NB4 (cell line): Measurements from ENCODE around the gene PLXNA2.

Experiments used
- DNase-seq: peaks from one replicate; pipeline ENCODE4 v3.0.0; 2010; ENCODE audit warnings: low read depth
- H3K4me3 ChIP-seq: one replicate; pipeline ENCODE4 v1.5.1; 2011; ENCODE audit warnings: mild to moderate bottlenecking, low read depth, low read length, moderate library complexity
- CTCF ChIP-seq: IDR thresholded peaks from one replicate; pipeline ENCODE4 v1.5.1; 2012; ENCODE audit warnings: low read depth, low read length
- MYC ChIP-seq: IDR thresholded peaks from 2 replicates; pipeline ENCODE4 v1.6.1; 2011; ENCODE audit warnings: low read depth, low read length
- POLR2A ChIP-seq: IDR thresholded peaks from 2 replicates; pipeline ENCODE4 v1.6.1; 2011; ENCODE audit warnings: mild to moderate bottlenecking; ENCODE audit not compliant: insufficient read length; ENCODE audit errors: extremely low read depth
- TF ChIP-seq, protein P1 (sequence below): IDR thresholded peaks from 2 replicates; pipeline ENCODE4 v1.6.1; 2011; ENCODE audit warnings: low read depth, low read length

The PLXNA2 gene

GRCh38 chr1:208036106-208036808, 207.9 kb downstream of the PLXNA2 start:
- no peak for TF ChIP-seq MYC
- TF ChIP-seq, protein P1, sequence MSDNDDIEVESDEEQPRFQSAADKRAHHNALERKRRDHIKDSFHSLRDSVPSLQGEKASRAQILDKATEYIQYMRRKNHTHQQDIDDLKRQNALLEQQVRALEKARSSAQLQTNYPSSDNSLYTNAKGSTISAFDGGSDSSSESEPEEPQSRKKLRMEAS, result no peak
- no peak for TF ChIP-seq CTCF
- no peak for TF ChIP-seq POLR2A
- peak; percentile 26 for DNase-seq
- no peak overlapping the region for H3K4me3 ChIP-seq

DNA sequence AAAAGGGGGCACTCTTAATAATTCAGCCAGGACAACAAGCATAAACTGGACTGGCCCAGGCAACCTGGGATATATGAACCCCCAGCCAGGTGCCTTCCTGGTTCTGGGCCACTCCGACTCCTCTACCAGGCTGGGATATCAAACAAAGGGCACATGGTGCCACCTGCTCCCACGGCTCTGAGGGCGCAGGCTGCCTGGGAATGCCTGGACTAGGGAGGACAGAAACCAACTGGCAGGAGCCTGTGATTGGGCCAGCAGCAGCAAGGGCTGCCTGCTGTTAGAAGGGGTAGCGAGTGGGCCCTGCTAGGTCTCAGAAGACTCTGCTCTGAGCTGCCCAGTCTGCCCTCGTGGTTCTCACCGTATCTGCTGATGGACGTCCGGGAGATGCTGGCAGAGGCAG, 210.0 kb downstream of the PLXNA2 start:
- TF ChIP-seq CTCF (no peak), MYC (no peak), POLR2A (no peak)
- TF ChIP-seq, protein P1, result no peak
- no peak overlapping the region for H3K4me3 ChIP-seq
- no peak for DNase-seq

DNA sequence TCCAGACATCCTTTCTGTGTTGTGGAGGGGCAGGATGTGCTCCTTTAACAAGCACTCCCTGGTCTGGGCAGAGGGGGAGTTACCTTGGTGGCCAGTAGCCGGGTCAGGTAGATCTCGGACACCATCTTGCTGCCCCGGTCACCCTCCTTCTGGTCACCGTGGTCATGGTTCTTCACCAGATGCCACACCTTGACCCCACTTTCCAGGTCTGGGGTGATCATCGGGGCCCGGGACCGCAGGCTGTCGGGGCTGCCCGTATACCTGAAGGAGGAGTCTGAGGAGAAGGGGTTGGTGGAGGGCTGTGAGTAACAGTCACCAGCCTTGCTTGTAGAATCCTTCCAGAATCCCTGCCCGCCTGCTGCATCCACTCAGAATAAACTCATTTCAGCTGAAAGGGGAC, 210.9 kb downstream of the PLXNA2 start:
- no peak overlapping the region for H3K4me3 ChIP-seq
- TF ChIP-seq CTCF, result no peak
- no peak for TF ChIP-seq MYC
- no peak for TF ChIP-seq POLR2A
- TF ChIP-seq, protein P1, result no peak
- no peak for DNase-seq

- no peak overlapping the region for H3K4me3 ChIP-seq
- DNase-seq, result no peak
- TF ChIP-seq CTCF (no peak), POLR2A (no peak), MYC (no peak)
- TF ChIP-seq, protein P1, result no peak
These were observed 212.3 kb downstream of the PLXNA2 start for GRCh38 chr1:208031932-208032320.

GRCh38 chr1:208031316-208031931, 212.8 kb downstream of the PLXNA2 start:
- TF ChIP-seq POLR2A (no peak), CTCF (no peak), MYC (no peak)
- TF ChIP-seq, protein P1, result no peak

More at GRCh38 chr1:208031316-208031931, 212.8 kb downstream of the PLXNA2 start:
- H3K4me3 ChIP-seq, result no peak overlapping the region
- no peak for DNase-seq
